Measurements from ENCODE around the gene RAG2.
A peak's percentile ranks its signal among the peaks of the same experiment; 100 is the strongest.

Gene RAG2

GRCh38 chr11:36578458-36578857, 19.6 kb downstream of the RAG2 start:
- TF ChIP-seq PPARA (CRISPR knock-in tag; IDR thresholded peaks at IDR 0.05; ENCODE audit: borderline replicate concordance) (no peak), ARNTL (CRISPR knock-in tag; IDR thresholded peaks at IDR 0.05; ENCODE audit: borderline replicate concordance, low read depth) (no peak), TSHZ2 (CRISPR knock-in tag; IDR thresholded peaks at IDR 0.05) (peak; percentile 55; the same call in 1 of the 2 replicates), OSR1 (CRISPR knock-in tag; IDR thresholded peaks at IDR 0.05) (no peak), TCF4 (CRISPR knock-in tag; IDR thresholded peaks at IDR 0.05; ENCODE audit: borderline replicate concordance) (peak; percentile 58; the same call in 1 of the 2 replicates), RARB (CRISPR knock-in tag; IDR thresholded peaks at IDR 0.05) (no peak), ZNF565 (CRISPR knock-in tag; conservative IDR thresholded peaks at IDR 0.05; ENCODE audit: low read depth) (no peak)
- peak; percentile 41; the same call in 2 of the 3 replicates for ATAC-seq

GRCh38 chr11:36577859-36578258, 20.2 kb downstream of the RAG2 start:
- ATAC-seq = peak; percentile 94
- peak; percentile 49; the same call in 1 of the 2 replicates for TF ChIP-seq ISL1 (CRISPR knock-in tag; IDR thresholded peaks at IDR 0.05)
- TF ChIP-seq PPARA (CRISPR knock-in tag; IDR thresholded peaks at IDR 0.05; ENCODE audit: borderline replicate concordance) = no peak
- TF ChIP-seq CREB5 (CRISPR knock-in tag; IDR thresholded peaks at IDR 0.05; ENCODE audit: low read depth) = peak; percentile 71; the same call in 1 of the 2 replicates

- TF ChIP-seq CSDC2 (CRISPR knock-in tag; IDR thresholded peaks at IDR 0.05) (no peak), TCF4 (CRISPR knock-in tag; IDR thresholded peaks at IDR 0.05; ENCODE audit: borderline replicate concordance) (no peak), ZC3H10 (CRISPR knock-in tag; IDR thresholded peaks at IDR 0.05) (no peak), GLIS3 (CRISPR knock-in tag; IDR thresholded peaks at IDR 0.05) (no peak), TSHZ2 (CRISPR knock-in tag; IDR thresholded peaks at IDR 0.05) (no peak), PPARA (CRISPR knock-in tag; IDR thresholded peaks at IDR 0.05; ENCODE audit: borderline replicate concordance) (no peak), ESRRG (CRISPR knock-in tag; IDR thresholded peaks at IDR 0.05) (no peak), POU6F1 (CRISPR knock-in tag; IDR thresholded peaks at IDR 0.05; ENCODE audit: borderline replicate concordance, low read depth) (no peak), ZFP3 (CRISPR knock-in tag; IDR thresholded peaks at IDR 0.05) (no peak), BACH2 (CRISPR knock-in tag; IDR thresholded peaks at IDR 0.05; ENCODE audit: borderline replicate concordance) (no peak), ARNTL (CRISPR knock-in tag; IDR thresholded peaks at IDR 0.05; ENCODE audit: borderline replicate concordance, low read depth) (no peak), ZNF8 (CRISPR knock-in tag; IDR thresholded peaks at IDR 0.05) (no peak), CSRNP3 (CRISPR knock-in tag; IDR thresholded peaks at IDR 0.05) (no peak), SNAI2 (CRISPR knock-in tag; IDR thresholded peaks at IDR 0.05) (no peak), PATZ1 (CRISPR knock-in tag; IDR thresholded peaks at IDR 0.05; ENCODE audit: borderline replicate concordance) (no peak), CREB5 (CRISPR knock-in tag; IDR thresholded peaks at IDR 0.05; ENCODE audit: low read depth) (no peak)
- peak; percentile 53 for ATAC-seq
These were observed 20.7 kb downstream of the RAG2 start for GRCh38 chr11:36577373-36577772.
